GM19328 (cell line): Measurements from ENCODE around the gene RTRAF.

Experiments used
- ATAC-seq: cut with Tn5 transposase; IDR thresholded peaks from one replicate; pipeline ENCODE4 v1.9.1; 2021; ENCODE audit warnings: mild to moderate bottlenecking, moderate library complexity; ENCODE audit not compliant: unreplicated experiment

RTRAF gene

GRCh38 chr14:52020161-52020714, 30.9 kb downstream of the RTRAF start:
- no peak for ATAC-seq

GRCh38 chr14:52020866-52021717, 31.7 kb downstream of the RTRAF start:
- no peak for ATAC-seq

- no peak for ATAC-seq
Measured at GRCh38 chr14:52021957-52022600, 32.7 kb downstream of the RTRAF start.

GRCh38 chr14:52023518-52023917, 34.2 kb downstream of the RTRAF start:
- no peak for ATAC-seq

- ATAC-seq = no peak
Measured at GRCh38 chr14:52025310-52025709, 36.0 kb downstream of the RTRAF start.

GRCh38 chr14:52026017-52026660, 36.8 kb downstream of the RTRAF start:
- ATAC-seq = no peak

- ATAC-seq = no peak
Measured at GRCh38 chr14:52026901-52027300, 37.6 kb downstream of the RTRAF start.

GRCh38 chr14:52029881-52030280, 40.5 kb downstream of the RTRAF start:
- no peak for ATAC-seq

- no peak for ATAC-seq
Measured at GRCh38 chr14:52031781-52032180, 42.4 kb downstream of the RTRAF start.

- ATAC-seq = no peak
Measured at GRCh38 chr14:52032204-52032801, 43.0 kb downstream of the RTRAF start.

GRCh38 chr14:52033101-52033642, 43.8 kb downstream of the RTRAF start:
- no peak for ATAC-seq

GRCh38 chr14:52039124-52039815, 49.9 kb downstream of the RTRAF start:
- ATAC-seq = no peak

- ATAC-seq = no peak
Measured at GRCh38 chr14:52040598-52040997, 51.3 kb downstream of the RTRAF start.

- ATAC-seq = no peak
Measured at GRCh38 chr14:52042371-52043289, 53.3 kb downstream of the RTRAF start.

GRCh38 chr14:52043690-52044089, 54.3 kb downstream of the RTRAF start:
- ATAC-seq = no peak

GRCh38 chr14:52044791-52045522, 55.6 kb downstream of the RTRAF start:
- ATAC-seq = no peak

GRCh38 chr14:52046376-52046917, 57.1 kb downstream of the RTRAF start:
- no peak for ATAC-seq

GRCh38 chr14:52048116-52048515, 58.8 kb downstream of the RTRAF start:
- ATAC-seq = no peak
